NCI-H1417 (cell line): ENCODE measurements around the gene HCN1.

Experiments used
- DNase-seq, 3 experiments: peaks; one replicate each; lab custom pipeline; 2025; lab: John Stamatoyannopoulos, UW

The HCN1 gene

DNA sequence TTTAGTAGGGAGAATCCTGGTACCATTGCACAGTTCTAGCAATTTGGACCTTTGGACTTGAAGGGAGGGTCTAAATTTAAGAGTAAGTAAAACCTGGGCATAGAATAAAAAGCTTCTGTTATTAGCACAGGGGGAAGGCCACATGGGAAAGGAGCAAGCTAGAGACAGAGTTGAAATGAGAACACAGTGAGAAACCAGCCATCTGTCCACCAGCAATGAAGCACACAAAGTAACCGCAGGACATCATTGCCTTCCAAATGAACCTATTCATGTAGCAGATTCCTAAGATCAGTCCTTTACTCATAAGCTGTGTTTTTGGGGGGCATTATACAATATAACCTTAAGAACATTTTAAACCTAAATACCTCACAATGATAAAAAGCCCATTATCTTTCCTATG lies 407.4 kb downstream of the HCN1 start:
- DNase-seq, result no peak

DNA sequence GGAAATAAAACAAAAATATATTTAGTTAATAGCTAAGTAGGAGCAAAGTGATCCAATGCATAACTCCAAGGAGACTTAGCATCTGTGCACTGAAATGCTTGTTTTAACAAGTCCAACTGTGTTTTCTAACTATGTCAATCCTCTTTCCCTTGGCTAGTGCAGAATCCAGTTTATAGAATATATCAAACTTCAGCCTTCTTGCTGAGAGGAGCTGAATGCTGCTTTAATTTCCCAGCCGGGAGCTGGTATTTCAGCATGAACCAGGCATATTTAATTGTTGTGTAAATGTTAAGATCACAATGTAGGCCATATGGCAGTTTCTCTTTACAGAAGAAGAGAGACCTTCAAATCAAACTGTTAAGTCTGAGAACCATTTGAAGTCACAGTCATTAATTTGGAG lies 411.7 kb downstream of the HCN1 start:
- no peak for DNase-seq

DNA sequence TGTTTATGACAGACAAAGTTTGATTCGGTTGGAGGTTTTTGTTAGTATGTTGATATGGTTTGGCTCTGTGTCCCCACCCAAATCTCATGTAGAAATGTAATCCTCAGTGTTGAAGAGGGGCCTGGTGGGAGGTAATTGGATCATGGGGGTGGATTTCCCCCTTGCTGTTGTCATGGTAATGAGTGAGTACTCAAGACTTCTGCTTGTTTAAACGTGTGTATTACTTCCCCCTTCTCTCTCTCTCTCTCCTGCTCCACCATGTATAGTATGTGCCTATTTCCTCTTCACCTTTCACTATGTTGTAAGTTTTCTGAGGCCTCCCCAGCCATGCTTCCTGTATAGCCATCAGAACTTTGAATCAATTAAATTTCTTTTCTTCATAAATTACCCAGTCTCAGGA lies 415.1 kb downstream of the HCN1 start:
- no peak for DNase-seq

DNA sequence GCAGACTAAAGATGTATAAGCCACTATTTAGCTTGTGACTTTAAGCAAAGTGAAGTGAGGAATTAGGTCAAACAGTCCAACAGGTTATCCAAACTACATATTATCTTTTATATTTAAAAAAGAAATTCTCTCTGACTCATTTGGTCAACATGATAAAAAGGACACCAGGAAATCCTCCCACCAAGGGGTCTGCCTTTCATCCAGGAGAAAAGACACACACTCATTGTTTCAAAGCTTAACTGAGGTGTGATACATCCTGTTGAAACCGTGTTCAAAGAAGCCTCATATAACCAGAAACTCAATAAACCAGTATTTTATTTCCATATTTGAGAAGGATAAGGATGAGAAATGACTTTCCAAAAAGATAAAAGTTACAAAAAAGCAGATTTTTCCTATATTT lies 417.1 kb downstream of the HCN1 start:
- no peak for DNase-seq

DNA sequence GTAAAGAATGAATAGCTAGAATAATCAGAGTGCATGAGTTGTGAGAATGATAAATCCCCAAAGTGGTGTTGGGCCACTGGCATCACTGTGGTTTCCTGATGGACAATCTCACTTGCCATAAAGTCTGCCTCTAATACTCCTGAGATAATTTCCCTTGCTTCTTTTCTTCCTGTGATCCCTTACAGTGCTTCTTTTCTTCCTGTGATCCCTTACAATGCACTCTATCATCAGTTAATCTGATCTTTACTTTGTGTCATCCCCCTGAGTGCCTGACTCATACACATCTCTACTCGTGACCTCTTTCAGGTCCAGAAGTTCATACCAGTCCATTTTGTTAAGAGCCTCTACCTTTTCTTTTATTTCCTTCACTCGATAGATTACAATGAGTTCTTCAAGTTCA lies 418.3 kb downstream of the HCN1 start:
- no peak for DNase-seq

DNA sequence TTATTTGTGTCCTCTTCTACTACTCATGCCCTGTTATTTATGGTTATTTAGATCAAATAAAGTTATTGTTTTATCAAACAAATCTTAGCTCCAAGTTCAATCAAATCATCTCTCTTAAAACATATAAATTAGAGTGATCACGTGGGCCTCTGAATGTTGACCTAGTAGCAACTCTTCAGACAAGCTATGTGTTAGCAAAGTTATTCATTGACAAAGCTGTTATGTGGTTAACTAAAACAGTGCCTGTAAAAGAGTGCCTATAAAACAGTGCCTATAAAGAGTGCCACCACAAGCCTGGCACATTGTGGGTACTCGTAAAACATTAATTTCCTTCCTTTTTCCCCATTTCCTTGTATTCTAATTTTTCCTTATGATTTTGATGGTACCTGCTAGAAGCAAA lies 421.9 kb downstream of the HCN1 start:
- DNase-seq, result no peak

DNA sequence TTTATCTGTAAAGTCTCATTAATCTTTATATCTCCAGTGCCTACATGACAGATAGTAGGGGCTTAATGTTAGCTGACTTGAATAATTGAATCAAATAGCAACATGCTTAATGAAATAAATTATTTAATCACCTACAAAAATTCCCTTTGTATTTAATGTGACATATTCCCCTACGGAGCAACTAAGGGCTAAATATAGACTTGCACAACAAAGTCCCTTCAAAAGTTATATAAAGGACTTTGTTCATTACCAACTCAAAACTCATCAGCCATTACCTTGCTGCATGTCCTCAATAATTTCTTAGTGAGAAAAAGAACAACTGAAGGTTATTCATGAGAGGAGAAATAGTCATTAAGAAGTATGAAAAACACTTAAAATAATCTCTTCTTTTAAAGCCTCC lies 424.6 kb downstream of the HCN1 start:
- DNase-seq, result no peak

DNA sequence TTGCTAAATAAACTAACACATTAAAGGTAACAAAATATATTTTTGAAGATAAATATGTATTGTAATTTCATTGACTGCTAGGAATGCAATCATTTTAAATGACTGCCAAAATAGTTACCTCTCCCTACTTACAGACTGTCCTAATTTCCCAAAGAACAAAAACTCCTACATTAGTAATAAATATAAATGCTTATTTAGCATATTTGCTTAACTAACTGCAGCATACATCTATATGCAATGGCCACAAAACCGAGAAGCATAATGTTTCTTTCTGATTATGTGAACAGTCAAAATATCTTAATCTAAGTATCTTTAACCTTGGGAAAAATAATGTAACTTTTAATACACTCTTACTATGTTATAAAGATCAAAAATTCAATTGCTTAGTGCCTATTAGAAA lies 431.7 kb downstream of the HCN1 start:
- no peak for DNase-seq

DNA sequence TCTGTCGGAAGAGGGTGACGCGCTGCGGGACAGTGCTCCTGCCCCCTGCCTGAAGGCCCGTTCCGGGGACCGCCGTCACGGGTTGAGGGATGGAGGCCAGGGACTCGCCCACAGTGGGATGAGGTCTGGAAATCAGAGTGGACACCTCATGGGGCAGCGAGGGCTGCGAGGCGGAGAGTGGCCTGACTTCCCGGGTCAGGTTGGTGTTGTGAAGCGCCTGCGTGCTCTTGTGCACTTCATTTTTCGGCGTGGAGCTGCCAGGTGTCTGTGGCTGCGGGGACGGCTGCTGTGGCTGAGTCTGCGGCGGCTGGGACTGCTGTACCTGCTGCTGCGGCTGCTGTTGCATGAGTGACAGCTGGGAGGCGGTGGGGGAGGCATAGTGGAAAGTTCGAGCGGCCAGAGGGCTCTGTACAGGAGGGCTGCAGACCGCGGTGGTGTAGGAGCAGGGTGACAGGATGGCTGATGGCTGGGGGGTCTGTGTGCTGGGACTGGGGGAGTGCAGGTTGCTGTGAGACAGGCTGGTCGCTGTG lies 434.1 kb downstream of the HCN1 start:
- no peak for DNase-seq

DNA sequence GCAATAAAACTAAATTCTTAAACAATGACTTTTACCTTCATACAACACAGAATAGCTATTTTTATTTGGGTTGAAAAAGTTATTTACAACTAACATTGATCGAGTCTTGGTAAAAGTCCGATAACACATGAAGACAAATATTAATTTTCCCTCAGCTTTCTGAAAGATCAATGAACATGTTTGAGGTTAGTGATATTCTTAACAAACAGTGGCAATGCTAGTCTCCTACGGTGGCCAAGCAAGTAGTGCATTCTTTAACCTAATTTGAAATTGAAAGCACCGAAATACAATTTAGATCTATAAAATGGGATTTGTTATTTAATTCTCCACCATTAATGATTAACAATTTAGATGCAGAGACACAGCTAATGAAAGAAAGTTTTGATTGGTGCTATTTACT lies 435.1 kb downstream of the HCN1 start:
- no peak for DNase-seq

DNA sequence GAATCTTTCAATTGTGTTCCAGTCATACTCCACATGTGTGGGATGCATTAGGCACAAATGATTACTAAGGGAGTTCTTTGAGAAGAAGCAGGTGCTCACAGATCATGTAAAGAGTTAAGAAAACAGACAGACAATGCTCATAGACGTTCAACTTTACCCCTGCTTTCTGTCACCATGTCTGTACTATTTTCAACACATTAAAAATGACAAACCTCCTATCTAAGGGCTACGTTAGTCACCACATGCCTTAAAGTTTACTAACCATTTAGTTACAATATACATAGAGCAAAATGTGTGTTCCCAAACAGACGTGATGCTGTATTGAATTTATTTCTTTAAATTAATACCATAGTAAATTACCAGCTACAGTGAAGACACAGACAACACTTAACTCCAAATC lies 435.9 kb downstream of the HCN1 start:
- DNase-seq, result no peak

DNA sequence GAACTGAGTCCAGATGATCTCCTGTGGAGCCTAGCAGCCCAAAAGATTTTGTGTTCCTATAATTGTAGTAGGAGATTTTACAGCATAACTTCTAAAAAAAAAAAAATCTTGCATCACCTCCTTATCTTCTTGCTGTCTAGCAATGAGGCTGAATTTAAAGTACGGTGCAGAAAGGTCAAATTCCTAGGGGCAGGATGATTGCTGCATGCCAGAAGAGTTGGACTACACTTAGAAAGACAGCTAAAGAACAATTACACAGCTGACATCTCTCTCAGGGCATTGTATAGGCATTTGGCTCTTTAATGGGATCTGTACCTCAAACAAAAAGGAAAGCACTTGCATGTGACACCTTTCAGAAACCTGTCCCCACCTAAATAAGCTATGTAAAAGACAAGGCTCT lies 443.2 kb downstream of the HCN1 start:
- DNase-seq, result no peak

DNA sequence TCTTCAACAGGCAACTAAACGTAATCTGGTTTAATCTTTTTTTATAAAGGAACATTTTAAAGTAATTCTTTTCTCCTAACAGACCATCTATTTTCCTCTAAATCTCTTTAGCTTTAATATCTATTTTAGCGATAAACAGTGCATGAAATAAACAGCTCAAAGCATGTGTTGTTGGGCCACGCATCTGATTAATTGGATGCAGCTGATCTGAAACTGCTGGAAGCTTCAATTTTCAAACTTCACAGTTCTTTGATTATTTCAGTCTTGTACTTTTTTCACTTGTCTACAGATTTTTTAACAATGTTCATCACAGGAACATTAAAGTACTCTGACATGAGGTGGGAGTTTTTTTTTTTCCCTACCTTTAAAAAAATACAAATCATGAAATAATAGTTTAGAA lies 443.6 kb downstream of the HCN1 start:
- no peak for DNase-seq

DNA sequence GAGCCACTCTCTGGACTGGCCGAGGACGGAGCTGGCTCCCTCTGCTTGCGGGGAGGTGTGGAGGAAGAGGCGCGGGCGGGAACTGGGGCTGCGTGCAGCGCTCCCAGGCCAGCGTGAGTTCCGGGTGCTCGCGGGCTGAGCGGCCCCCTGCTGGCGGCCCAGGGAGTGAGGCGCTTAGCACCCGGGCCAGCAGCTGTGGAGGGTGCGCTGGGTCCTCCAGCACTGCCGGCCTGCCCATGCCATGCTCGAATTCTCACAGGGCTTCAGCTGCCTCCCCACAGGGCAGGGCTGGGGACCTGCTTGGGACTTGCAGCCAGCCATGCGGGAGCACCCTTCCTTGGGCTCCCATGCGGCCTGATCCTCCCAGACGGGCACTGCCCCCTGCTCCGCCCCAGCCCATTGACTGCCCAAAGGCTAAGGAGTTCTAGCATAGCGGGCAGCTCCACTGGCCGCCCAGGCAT lies 470.6 kb downstream of the HCN1 start:
- DNase-seq, result no peak

DNA sequence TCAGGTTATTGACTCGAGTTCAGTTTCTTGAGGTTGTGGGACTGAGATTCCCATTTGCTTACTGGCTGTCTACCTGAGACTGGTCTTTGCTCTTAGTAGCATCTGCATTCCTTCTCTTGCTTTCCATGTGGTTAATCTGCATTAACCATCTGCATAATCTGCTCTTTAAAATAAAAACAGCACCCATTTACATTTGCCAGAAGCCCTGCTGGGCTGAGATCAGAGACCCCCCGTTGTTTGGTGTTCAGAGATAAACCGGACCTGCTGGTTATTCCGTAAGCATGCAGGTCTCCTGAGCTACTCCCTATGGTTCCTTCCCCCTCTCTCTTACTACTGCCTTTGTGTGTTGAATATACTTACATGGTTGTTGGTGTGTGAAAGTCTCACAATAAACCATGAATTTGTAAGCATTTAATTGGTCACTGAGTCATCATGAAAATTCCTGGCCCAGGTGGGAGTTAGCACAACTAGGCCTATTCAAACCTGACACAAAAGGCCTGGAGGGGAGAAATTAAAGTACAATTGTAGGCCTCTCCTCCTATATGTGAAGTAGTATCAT lies 490.7 kb downstream of the HCN1 start:
- DNase-seq, result peak in 1 of 3 experiments; percentile 10
